NCI-H2081 (cell line): ENCODE results near the gene DNAAF6.

Source experiments
- DNase-seq, 2 experiments: peaks; one replicate each; lab custom pipeline; 2025; lab: John Stamatoyannopoulos, UW

Gene DNAAF6

GRCh38 chrX:107293056-107293455 lies 86.6 kb downstream of the DNAAF6 start:
- no peak for DNase-seq
